NCI-H128 (cell line): ENCODE results near the gene UPB1.

Source experiments
- DNase-seq: peaks from one replicate; lab custom pipeline; 2025; ENCODE audit not compliant: unreplicated experiment; lab: John Stamatoyannopoulos, UW

Gene UPB1

GRCh38 chr22:24563246-24563645 lies 68.1 kb downstream of the UPB1 start:
- DNase-seq: no peak

- DNase-seq: no peak
These were observed 69.4 kb downstream of the UPB1 start for GRCh38 chr22:24564376-24565058.

GRCh38 chr22:24565077-24565476 lies 69.9 kb downstream of the UPB1 start:
- DNase-seq: no peak

GRCh38 chr22:24566899-24567511 lies 71.9 kb downstream of the UPB1 start:
- no peak for DNase-seq

- no peak for DNase-seq
These were observed 72.5 kb downstream of the UPB1 start for GRCh38 chr22:24567668-24568067.

- no peak for DNase-seq
These were observed 76.1 kb downstream of the UPB1 start for GRCh38 chr22:24571266-24571665.

- no peak for DNase-seq
These were observed 81.6 kb downstream of the UPB1 start for GRCh38 chr22:24576778-24577177.
